Osteoblast (primary cell): Measurements from ENCODE around the gene NT5C2. TPM values are rescaled to one million over a fixed set of nuclear protein-coding genes. Genes with fewer than 3 reads are reported as not detected.

Experiments
- DNase-seq: peaks from one replicate; pipeline ENCODE4 v3.0.0; 2011; ENCODE audit warnings: low spot score, mixed read lengths; ENCODE audit not compliant: insufficient read length; ENCODE audit errors: missing footprints
- H2AFZ ChIP-seq: 2 replicates; pipeline ENCODE4 v1.6.0; 2011; ENCODE audit warnings: mild to moderate bottlenecking, low read length
- H3K27ac ChIP-seq: 2 replicates; pipeline ENCODE4 v1.5.1; 2011; ENCODE audit warnings: mild to moderate bottlenecking, low read depth, low read length, moderate library complexity
- H3K27me3 ChIP-seq: 2 replicates; pipeline ENCODE4 v1.6.0; 2012; ENCODE audit warnings: mild to moderate bottlenecking, control low read depth, inconsistent platforms, low read length, moderate library complexity; ENCODE audit not compliant: insufficient read depth
- H3K36me3 ChIP-seq: 2 replicates; pipeline ENCODE4 v1.5.1; 2011; ENCODE audit warnings: mild to moderate bottlenecking, low read length, control low read depth, moderate library complexity; ENCODE audit not compliant: insufficient read depth
- H3K4me1 ChIP-seq: 2 replicates; pipeline ENCODE4 v1.5.1; 2011; ENCODE audit warnings: mild to moderate bottlenecking, low read length, control low read depth, moderate library complexity; ENCODE audit not compliant: insufficient read depth
- H3K4me2 ChIP-seq: 2 replicates; pipeline ENCODE4 v1.6.0; 2011; ENCODE audit warnings: mild to moderate bottlenecking, low read length; ENCODE audit not compliant: insufficient read depth
- H3K4me3 ChIP-seq: fragments of 200-600 bp; sonication (generic); 3 replicates; pipeline ENCODE4 v1.5.1; 2012; ENCODE audit warnings: mild to moderate bottlenecking, low read length, inconsistent platforms; ENCODE audit not compliant: insufficient read depth
- H3K79me2 ChIP-seq: 2 replicates; pipeline ENCODE4 v1.6.0; 2012; ENCODE audit warnings: mild to moderate bottlenecking, low read length, control low read depth, inconsistent platforms; ENCODE audit not compliant: insufficient read depth
- H3K9me3 ChIP-seq: 2 replicates; pipeline ENCODE4 v1.5.1; 2011; ENCODE audit warnings: low read depth, low read length, control low read depth
- H4K20me1 ChIP-seq: 2 replicates; pipeline ENCODE4 v1.6.0; 2012; ENCODE audit warnings: mild to moderate bottlenecking, low read length, control low read depth; ENCODE audit not compliant: insufficient read depth
- total RNA-seq: library from RNA; depleted of rRNA; stranded (reverse); fragments of >200 nt; gene quantifications from 2 replicates; pipeline ENCODE4 v1.2.3, GENCODE V29; 2012
- TF ChIP-seq, protein P1 (sequence below): IDR thresholded peaks from 2 replicates; pipeline ENCODE4 v1.5.1; 2011; ENCODE audit warnings: mild to moderate bottlenecking, low read depth, low read length, moderate library complexity; ENCODE audit errors: extremely low read depth

The NT5C2 gene
- total RNA-seq, 1 donor: 94.1 TPM

DNA sequence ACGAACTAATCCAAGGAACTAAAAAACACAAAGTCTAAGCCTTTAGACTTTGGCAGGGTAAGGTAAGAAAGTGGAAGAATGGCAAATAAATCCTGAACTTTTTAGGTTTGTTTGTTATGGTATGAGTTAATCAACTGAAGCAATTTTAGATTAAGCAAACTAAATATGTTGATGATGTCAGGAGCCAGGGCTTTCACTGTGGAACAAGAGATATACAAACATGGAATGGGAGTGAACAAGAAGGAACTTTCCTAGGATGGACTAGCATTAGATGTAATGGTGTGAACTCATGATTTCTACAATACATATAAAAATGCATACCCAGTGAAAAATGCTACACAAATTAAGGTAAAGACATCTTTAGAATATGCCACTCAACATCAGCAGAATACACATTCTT lies 35.8 kb downstream of the NT5C2 start:
- H3K27me3 ChIP-seq: no peaks in the 10 kb centered on the region

GRCh38 chr10:103155471-103156085 lies 37.5 kb downstream of the NT5C2 start:
- Histone ChIP-seq H2AFZ (no peak overlapping the region), H3K4me3 (no peak overlapping the region), H3K4me1 (peaks cover 28% of the 10 kb centered on the region), H3K4me2 (no peak overlapping the region), H3K27me3 (no peaks in the 10 kb centered on the region), H4K20me1 (peaks cover 11% of the 10 kb centered on the region), H3K27ac (no peak overlapping the region), H3K36me3 (peaks cover 10% of the 10 kb centered on the region), H3K79me2 (peaks cover 55% of the 10 kb centered on the region), H3K9me3 (no peaks in the 10 kb centered on the region)
- TF ChIP-seq, protein P1, sequence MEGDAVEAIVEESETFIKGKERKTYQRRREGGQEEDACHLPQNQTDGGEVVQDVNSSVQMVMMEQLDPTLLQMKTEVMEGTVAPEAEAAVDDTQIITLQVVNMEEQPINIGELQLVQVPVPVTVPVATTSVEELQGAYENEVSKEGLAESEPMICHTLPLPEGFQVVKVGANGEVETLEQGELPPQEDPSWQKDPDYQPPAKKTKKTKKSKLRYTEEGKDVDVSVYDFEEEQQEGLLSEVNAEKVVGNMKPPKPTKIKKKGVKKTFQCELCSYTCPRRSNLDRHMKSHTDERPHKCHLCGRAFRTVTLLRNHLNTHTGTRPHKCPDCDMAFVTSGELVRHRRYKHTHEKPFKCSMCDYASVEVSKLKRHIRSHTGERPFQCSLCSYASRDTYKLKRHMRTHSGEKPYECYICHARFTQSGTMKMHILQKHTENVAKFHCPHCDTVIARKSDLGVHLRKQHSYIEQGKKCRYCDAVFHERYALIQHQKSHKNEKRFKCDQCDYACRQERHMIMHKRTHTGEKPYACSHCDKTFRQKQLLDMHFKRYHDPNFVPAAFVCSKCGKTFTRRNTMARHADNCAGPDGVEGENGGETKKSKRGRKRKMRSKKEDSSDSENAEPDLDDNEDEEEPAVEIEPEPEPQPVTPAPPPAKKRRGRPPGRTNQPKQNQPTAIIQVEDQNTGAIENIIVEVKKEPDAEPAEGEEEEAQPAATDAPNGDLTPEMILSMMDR: no peak
- DNase-seq: no peak

More for the DNA sequence above, 35.8 kb downstream of the NT5C2 start:
- TF ChIP-seq, protein P1: no peak
- Histone ChIP-seq H3K4me2 (no peak overlapping the region), H3K4me3 (no peak overlapping the region), H4K20me1 (peaks cover 11% of the 10 kb centered on the region), H3K9me3 (no peaks in the 10 kb centered on the region), H2AFZ (no peak overlapping the region), H3K79me2 (peaks cover 60% of the 10 kb centered on the region), H3K36me3 (peaks cover 21% of the 10 kb centered on the region), H3K27ac (no peak overlapping the region), H3K4me1 (peaks cover 28% of the 10 kb centered on the region)
- no peak for DNase-seq

DNA sequence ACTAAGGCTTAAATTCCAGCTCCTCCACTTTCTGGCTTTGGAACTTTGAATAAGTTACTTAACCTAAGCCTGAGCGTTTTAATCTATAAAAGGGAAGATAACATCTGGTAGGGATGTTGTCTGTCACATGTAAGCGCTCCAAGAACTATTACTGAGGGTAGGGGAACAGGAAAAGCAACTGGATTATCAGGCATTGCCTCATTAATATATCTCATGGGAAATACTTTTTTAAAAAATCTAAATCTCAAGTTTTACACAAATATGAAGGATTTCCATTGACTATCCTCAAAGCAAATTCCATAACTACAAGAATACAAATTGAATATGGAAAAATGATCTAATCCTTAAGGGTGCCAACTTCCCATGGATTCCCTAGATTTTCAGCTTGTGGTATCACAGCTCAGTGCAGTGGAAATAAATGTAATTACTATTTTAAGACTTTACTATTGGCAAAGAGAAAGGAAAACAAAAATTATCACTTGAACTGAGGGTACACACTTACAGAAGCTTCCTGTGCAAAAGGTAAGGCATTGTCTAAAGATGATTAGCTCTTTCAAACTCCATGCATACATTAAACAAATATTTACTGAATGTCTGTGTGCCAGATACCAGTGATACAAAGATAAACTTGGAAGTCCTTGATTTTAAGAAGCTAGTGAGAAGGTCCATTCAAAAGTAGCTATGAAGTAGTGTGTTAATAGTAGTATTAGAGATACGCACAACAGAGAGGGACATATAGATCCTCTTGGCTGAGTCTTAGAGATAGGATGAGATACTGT lies 38.4 kb downstream of the NT5C2 start:
- Histone ChIP-seq H3K27me3 (no peaks in the 10 kb centered on the region), H4K20me1 (peaks cover 11% of the 10 kb centered on the region), H3K4me2 (no peak overlapping the region), H3K36me3 (peaks cover 10% of the 10 kb centered on the region), H3K79me2 (peaks cover 54% of the 10 kb centered on the region), H3K9me3 (no peaks in the 10 kb centered on the region), H2AFZ (no peak overlapping the region), H3K4me3 (no peak overlapping the region), H3K27ac (peak overlapping the region; percentile 46), H3K4me1 (peaks cover 28% of the 10 kb centered on the region)
- no peak for DNase-seq
- TF ChIP-seq, protein P1: no peak
